GM18858 (cell line): ENCODE measurements around the gene ADGRE2.
"Not testable (repeated sequence)": the region's sequence is repeated elsewhere in the genome, so short reads cannot be mapped to it uniquely, and the experiment has no call there.

Source experiments
- ATAC-seq: cut with Tn5 transposase; IDR thresholded peaks from one replicate; pipeline ENCODE4 v1.9.1; 2021; ENCODE audit not compliant: unreplicated experiment

The ADGRE2 gene

GRCh38 chr19:14780622-14781225, 2.4 kb upstream of the ADGRE2 start:
- ATAC-seq: not testable (repeated sequence)

GRCh38 chr19:14779151-14779550, 791 bp upstream of the ADGRE2 start:
- ATAC-seq: no peak

GRCh38 chr19:14777645-14778044, 715 bp downstream of the ADGRE2 start:
- ATAC-seq: not testable (repeated sequence)

GRCh38 chr19:14775869-14776586, 2.3 kb downstream of the ADGRE2 start:
- ATAC-seq: no peak

- not testable (repeated sequence) for ATAC-seq
Observed at GRCh38 chr19:14775326-14775725, 3.0 kb downstream of the ADGRE2 start.

GRCh38 chr19:14774373-14774772, 4.0 kb downstream of the ADGRE2 start:
- ATAC-seq: no peak

- ATAC-seq: not testable (repeated sequence)
Observed at GRCh38 chr19:14773722-14774121, 4.6 kb downstream of the ADGRE2 start.

GRCh38 chr19:14772995-14773394, 5.4 kb downstream of the ADGRE2 start:
- ATAC-seq: no peak

- ATAC-seq: no peak
Observed at GRCh38 chr19:14772467-14772866, 5.9 kb downstream of the ADGRE2 start.

GRCh38 chr19:14770944-14771839, 7.2 kb downstream of the ADGRE2 start:
- ATAC-seq: no peak

GRCh38 chr19:14770136-14770535, 8.2 kb downstream of the ADGRE2 start:
- ATAC-seq: no peak

GRCh38 chr19:14769201-14769600, 9.2 kb downstream of the ADGRE2 start:
- ATAC-seq: no peak

GRCh38 chr19:14768001-14768400, 10.4 kb downstream of the ADGRE2 start:
- ATAC-seq: no peak

GRCh38 chr19:14767466-14767971, 10.8 kb downstream of the ADGRE2 start:
- ATAC-seq: no peak

- ATAC-seq: not testable (repeated sequence)
Observed at GRCh38 chr19:14765841-14766240, 12.5 kb downstream of the ADGRE2 start.

- ATAC-seq: not testable (repeated sequence)
Observed at GRCh38 chr19:14765403-14765802, 13.0 kb downstream of the ADGRE2 start.

- ATAC-seq: no peak
Observed at GRCh38 chr19:14764401-14764800, 14.0 kb downstream of the ADGRE2 start.

GRCh38 chr19:14763497-14764145, 14.7 kb downstream of the ADGRE2 start:
- no peak for ATAC-seq

GRCh38 chr19:14762111-14762510, 16.2 kb downstream of the ADGRE2 start:
- no peak for ATAC-seq

- ATAC-seq: no peak
Observed at GRCh38 chr19:14761607-14762006, 16.8 kb downstream of the ADGRE2 start.

GRCh38 chr19:14758816-14759215, 19.5 kb downstream of the ADGRE2 start:
- no peak for ATAC-seq
